Measurements from ENCODE around the gene HEMGN.

The HEMGN gene

GRCh38 chr9:97940741-97941140 is 2.8 kb upstream of the HEMGN start:
- no peak overlapping the region for H3K4me3 ChIP-seq (ENCODE audit: low read depth, low read length)
- TF ChIP-seq CTCF (IDR thresholded peaks at IDR 0.05; ENCODE audit: borderline replicate concordance, insufficient read depth, low read depth, low read length) = no peak

- no peak for TF ChIP-seq CTCF (IDR thresholded peaks at IDR 0.05; ENCODE audit: borderline replicate concordance, insufficient read depth, low read depth, low read length)
- no peak overlapping the region for H3K4me3 ChIP-seq (ENCODE audit: low read depth, low read length)
Measured at GRCh38 chr9:97940233-97940632, 2.3 kb upstream of the HEMGN start.

GRCh38 chr9:97936998-97937397 is 974 bp downstream of the HEMGN start:
- no peak overlapping the region for H3K4me3 ChIP-seq (ENCODE audit: low read depth, low read length)
- TF ChIP-seq CTCF (IDR thresholded peaks at IDR 0.05; ENCODE audit: borderline replicate concordance, insufficient read depth, low read depth, low read length) = no peak

- H3K4me3 ChIP-seq (ENCODE audit: low read depth, low read length) = no peak overlapping the region
- TF ChIP-seq CTCF (IDR thresholded peaks at IDR 0.05; ENCODE audit: borderline replicate concordance, insufficient read depth, low read depth, low read length) = no peak
Measured at GRCh38 chr9:97935276-97935675, 2.7 kb downstream of the HEMGN start.

GRCh38 chr9:97934321-97935115 is 3.5 kb downstream of the HEMGN start:
- no peak overlapping the region for H3K4me3 ChIP-seq (ENCODE audit: low read depth, low read length)
- TF ChIP-seq CTCF (IDR thresholded peaks at IDR 0.05; ENCODE audit: borderline replicate concordance, insufficient read depth, low read depth, low read length) = no peak

- no peak for TF ChIP-seq CTCF (IDR thresholded peaks at IDR 0.05; ENCODE audit: borderline replicate concordance, insufficient read depth, low read depth, low read length)
- no peak overlapping the region for H3K4me3 ChIP-seq (ENCODE audit: low read depth, low read length)
Measured at GRCh38 chr9:97933297-97933998, 4.5 kb downstream of the HEMGN start.

- H3K4me3 ChIP-seq (ENCODE audit: low read depth, low read length) = no peak overlapping the region
- no peak for TF ChIP-seq CTCF (IDR thresholded peaks at IDR 0.05; ENCODE audit: borderline replicate concordance, insufficient read depth, low read depth, low read length)
Measured at GRCh38 chr9:97930972-97931371, 7.0 kb downstream of the HEMGN start.

All from GM12875 (cell line).